Measurements from ENCODE around the gene ZNF613. TPM values are rescaled to one million over a fixed set of nuclear protein-coding genes. Genes with fewer than 3 reads are reported as not detected.

Gene ZNF613
- total RNA-seq, 1 experiment from 2014 or later = 2.2 TPM

DNA sequence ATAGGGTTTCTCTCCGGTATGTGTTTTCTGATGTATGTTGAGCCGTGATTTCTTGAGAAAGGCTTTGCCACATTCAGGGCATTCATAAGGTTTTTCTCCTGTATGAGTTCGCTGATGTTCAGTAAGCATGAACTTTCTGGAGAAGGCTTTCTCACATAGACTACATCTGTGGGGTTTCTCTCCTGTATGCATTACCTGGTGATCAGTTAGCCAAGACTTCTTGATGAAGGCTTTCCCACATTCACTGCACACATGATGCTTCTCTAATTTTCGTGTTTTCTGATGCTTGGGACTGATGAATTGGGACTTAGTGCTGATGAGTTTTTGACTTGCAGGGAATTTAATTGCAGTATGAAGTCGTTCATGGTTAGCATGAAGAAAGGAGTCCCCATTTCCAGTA lies 38.3 kb downstream of the ZNF613 start (continued):
- TF ChIP-seq EGR1 (IDR thresholded peaks at IDR 0.05; ENCODE audit: low read depth) = no peak

DNA sequence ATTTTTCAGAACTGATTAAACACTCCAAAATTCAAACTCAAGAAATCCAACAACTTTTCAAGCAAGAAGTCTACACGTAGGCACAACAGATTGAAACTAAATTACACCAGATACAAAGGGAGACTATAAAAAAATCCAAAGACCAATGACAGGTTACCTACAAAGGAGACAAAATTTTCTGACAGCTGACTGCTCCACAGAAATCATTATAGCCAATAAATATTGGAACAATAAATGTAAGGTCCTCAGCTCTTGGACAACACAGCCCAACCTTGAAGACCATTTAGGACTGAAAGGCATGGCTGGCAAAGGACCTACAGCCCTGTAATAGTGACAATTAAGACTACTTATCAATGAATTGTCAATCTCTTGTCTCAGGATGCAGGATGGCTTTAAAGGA lies 43.4 kb downstream of the ZNF613 start:
- Histone ChIP-seq H4K20me1 (ENCODE audit: insufficient read depth) (no peaks in the 10 kb centered on the region), H3K4me1 (ENCODE audit: control insufficient read depth in 1 of 2, insufficient read depth in 2 of 2, low read length in 2 of 2) (no peaks in the 10 kb centered on the region), H3K9ac (ENCODE audit: low read length) (no peak overlapping the region), H3K79me2 (ENCODE audit: insufficient read depth, low read length) (no peaks in the 10 kb centered on the region), H3K4me2 (ENCODE audit: low read length) (no peak overlapping the region), H3K4me3 (replicated peaks in 1 of 2; ENCODE audit: low read depth in 1 of 2, low read length in 2 of 2) (no peak overlapping the region), H3K27ac (ENCODE audit: low read depth, low read length) (no peak overlapping the region), H2AFZ (ENCODE audit: low read depth, low read length, poor library complexity, severe bottlenecking) (no peak overlapping the region), H3K36me3 (ENCODE audit: control insufficient read depth in 1 of 2, insufficient read depth in 2 of 2, low read length in 2 of 2) (peaks cover 2 to 3% of the 10 kb centered on the region in 2 experiments; a peak in 1 of 4 replicates), H3K9me3 (ENCODE audit: control insufficient read depth in 1 of 2, insufficient read depth in 1 of 2, low read depth in 1 of 2, low read length in 2 of 2) (peaks cover 23 to 33% of the 10 kb centered on the region in 2 experiments; a peak in 3 of 4 replicates), H3K27me3 (ENCODE audit: insufficient read depth, low read length) (no peaks in the 10 kb centered on the region), H3K9me2 (ENCODE audit: insufficient read depth) (no peaks in the 10 kb centered on the region)
- DNase-seq (ENCODE audit: low read depth, low spot score) (no peak), ATAC-seq (no peak)
- TF ChIP-seq ATF3 (IDR thresholded peaks at IDR 0.05) (no peak), ZFX (IDR thresholded peaks at IDR 0.05) (no peak), EGR1 (IDR thresholded peaks at IDR 0.05; ENCODE audit: low read depth) (no peak), SP1 (IDR thresholded peaks at IDR 0.05; ENCODE audit: low read depth) (no peak), SIN3A (IDR thresholded peaks at IDR 0.05; ENCODE audit: low read depth) (no peak), POLR2AphosphoS5 (IDR thresholded peaks at IDR 0.05; ENCODE audit: low read depth, low read length) (no peak), YY1 (IDR thresholded peaks at IDR 0.05; ENCODE audit: extremely low read depth, insufficient replicate concordance, low read depth, low read length) (no peak), CBX3 (IDR thresholded peaks at IDR 0.05; ENCODE audit: low read depth) (no peak), ELF1 (IDR thresholded peaks at IDR 0.05; ENCODE audit: borderline replicate concordance, low read depth) (no peak), EZH2 (IDR thresholded peaks at IDR 0.05) (no peak)
- TF ChIP-seq, protein P1, sequence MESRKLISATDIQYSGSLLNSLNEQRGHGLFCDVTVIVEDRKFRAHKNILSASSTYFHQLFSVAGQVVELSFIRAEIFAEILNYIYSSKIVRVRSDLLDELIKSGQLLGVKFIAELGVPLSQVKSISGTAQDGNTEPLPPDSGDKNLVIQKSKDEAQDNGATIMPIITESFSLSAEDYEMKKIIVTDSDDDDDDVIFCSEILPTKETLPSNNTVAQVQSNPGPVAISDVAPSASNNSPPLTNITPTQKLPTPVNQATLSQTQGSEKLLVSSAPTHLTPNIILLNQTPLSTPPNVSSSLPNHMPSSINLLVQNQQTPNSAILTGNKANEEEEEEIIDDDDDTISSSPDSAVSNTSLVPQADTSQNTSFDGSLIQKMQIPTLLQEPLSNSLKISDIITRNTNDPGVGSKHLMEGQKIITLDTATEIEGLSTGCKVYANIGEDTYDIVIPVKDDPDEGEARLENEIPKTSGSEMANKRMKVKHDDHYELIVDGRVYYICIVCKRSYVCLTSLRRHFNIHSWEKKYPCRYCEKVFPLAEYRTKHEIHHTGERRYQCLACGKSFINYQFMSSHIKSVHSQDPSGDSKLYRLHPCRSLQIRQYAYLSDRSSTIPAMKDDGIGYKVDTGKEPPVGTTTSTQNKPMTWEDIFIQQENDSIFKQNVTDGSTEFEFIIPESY (IDR thresholded peaks at IDR 0.05; ENCODE audit: extremely low read depth, insufficient replicate concordance, low read length) = no peak
- TF ChIP-seq, protein P2, sequence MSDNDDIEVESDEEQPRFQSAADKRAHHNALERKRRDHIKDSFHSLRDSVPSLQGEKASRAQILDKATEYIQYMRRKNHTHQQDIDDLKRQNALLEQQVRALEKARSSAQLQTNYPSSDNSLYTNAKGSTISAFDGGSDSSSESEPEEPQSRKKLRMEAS (IDR thresholded peaks at IDR 0.05) = no peak
- intact Hi-C loops (cut with micrococcal nuclease) = no loop called here
- POLR2A ChIA-PET = no interaction called here
- CTCF ChIA-PET = no interaction called here
- RAD21 ChIA-PET (ENCODE audit: low non-redundant PET in 1 of 2, low total read pairs in 2 of 2, uncharacterized antibody in 2 of 2, unreplicated experiment in 2 of 2) = no interaction called here
- BruUV-seq (replicated peaks) = no TSS peak

Data from HCT116 (cell line).